OCI-LY3 (cell line): Measurements from ENCODE around the gene BRI3.

Experiments used
- H2AFZ ChIP-seq: fragments of 200-600, 300-600 bp; shearing (Covaris generic); 2 replicates; pipeline ENCODE4 v1.6.0; 2014; ENCODE audit warnings: antibody characterized with exemption, low read depth, low read length
- H3K27ac ChIP-seq: fragments of 200-600, 300-600 bp; sonication (generic); 2 replicates; pipeline ENCODE4 v1.5.1; 2014; ENCODE audit warnings: mild to moderate bottlenecking, low read length, moderate library complexity, mixed read lengths
- H3K27me3 ChIP-seq: fragments of 200-600, 300-600 bp; sonication (generic); 2 replicates; pipeline ENCODE4 v1.6.1; 2014; ENCODE audit warnings: low read depth, low read length, mixed read lengths
- H3K36me3 ChIP-seq: fragments of 200-600, 300-600 bp; sonication (generic); replicated peaks from 2 replicates; pipeline ENCODE3; 2014; ENCODE audit warnings: low read depth, low read length, mixed read lengths
- H3K4me1 ChIP-seq: fragments of 300-600, 200-600 bp; sonication (generic); 2 replicates; pipeline ENCODE4 v1.6.1; 2014; ENCODE audit warnings: low read length, mixed read lengths
- H3K4me2 ChIP-seq: fragments of 200-600, 300-600 bp; sonication (generic); 2 replicates; pipeline ENCODE4 v1.6.1; 2014; ENCODE audit warnings: low read length, mixed read lengths
- H3K4me3 ChIP-seq: fragments of 300-600, 200-600 bp; sonication (generic); 2 replicates; pipeline ENCODE4 v1.5.1; 2014; ENCODE audit warnings: antibody characterized with exemption, mild to moderate bottlenecking, low read length, moderate library complexity
- H3K79me2 ChIP-seq: fragments of 300-600, 200-600 bp; shearing (Covaris generic); 2 replicates; pipeline ENCODE4 v1.6.1; 2014; ENCODE audit warnings: mild to moderate bottlenecking, low read length, mixed read lengths
- H3K9ac ChIP-seq: fragments of 300-600, 200-600 bp; shearing (Covaris generic); 2 replicates; pipeline ENCODE4 v1.6.0; 2014; ENCODE audit warnings: mild to moderate bottlenecking, low read length, moderate library complexity
- H3K9me3 ChIP-seq: fragments of 200-600, 300-600 bp; shearing (Covaris generic); 2 replicates; pipeline ENCODE4 v1.6.1; 2014; ENCODE audit warnings: low read length, mixed read lengths; ENCODE audit not compliant: insufficient read depth
- H4K20me1 ChIP-seq: fragments of 200-600, 300-600 bp; sonication (generic); 2 replicates; pipeline ENCODE4 v1.6.1; 2016; ENCODE audit warnings: low read length, mixed read lengths; ENCODE audit not compliant: insufficient read depth
- CTCF ChIP-seq: fragments of 200-600, 300-600 bp; sonication (generic); IDR thresholded peaks from 2 replicates; pipeline ENCODE4 v1.5.1; 2014; ENCODE audit warnings: antibody characterized with exemption, low read length, low read depth
- EZH2phosphoT487 ChIP-seq: fragments of 200-600 bp; shearing (Covaris generic); IDR thresholded peaks from 2 replicates; pipeline ENCODE4 v1.6.1; 2018; ENCODE audit warnings: antibody characterized with exemption, mixed run types, low read depth

Gene BRI3

GRCh38 chr7:98254516-98254915 is 27.0 kb upstream of the BRI3 start:
- Histone ChIP-seq H3K9ac (no peak overlapping the region), H3K27ac (no peak overlapping the region), H4K20me1 (no peaks in the 10 kb centered on the region), H2AFZ (no peak overlapping the region), H3K36me3 (no peaks in the 10 kb centered on the region), H3K4me3 (no peak overlapping the region), H3K27me3 (no peaks in the 10 kb centered on the region), H3K4me2 (no peak overlapping the region), H3K9me3 (no peaks in the 10 kb centered on the region), H3K79me2 (peaks cover 7% of the 10 kb centered on the region), H3K4me1 (peaks cover 13% of the 10 kb centered on the region)
- TF ChIP-seq EZH2phosphoT487 (no peak), CTCF (no peak)

- TF ChIP-seq EZH2phosphoT487 (no peak), CTCF (no peak)
- Histone ChIP-seq H3K36me3 (no peaks in the 10 kb centered on the region), H3K4me2 (no peak overlapping the region), H4K20me1 (no peaks in the 10 kb centered on the region), H3K27ac (no peak overlapping the region), H3K9me3 (no peaks in the 10 kb centered on the region), H3K79me2 (peaks cover 7% of the 10 kb centered on the region), H3K27me3 (no peaks in the 10 kb centered on the region), H3K4me3 (no peak overlapping the region), H2AFZ (no peak overlapping the region), H3K9ac (no peak overlapping the region), H3K4me1 (peaks cover 13% of the 10 kb centered on the region)
These were observed 26.4 kb upstream of the BRI3 start for GRCh38 chr7:98254951-98255610.

- no peak overlapping the region for H3K4me2 ChIP-seq
- H2AFZ ChIP-seq, result no peak overlapping the region
- H3K9ac ChIP-seq, result no peak overlapping the region
- no peak overlapping the region for H3K4me3 ChIP-seq
- H4K20me1 ChIP-seq, result no peaks in the 10 kb centered on the region
- H3K4me1 ChIP-seq, result peaks cover 4% of the 10 kb centered on the region
- TF ChIP-seq CTCF (no peak), EZH2phosphoT487 (no peak)
- no peak overlapping the region for H3K27ac ChIP-seq
- no peaks in the 10 kb centered on the region for H3K9me3 ChIP-seq
- H3K36me3 ChIP-seq, result peaks cover 4% of the 10 kb centered on the region
- no peaks in the 10 kb centered on the region for H3K27me3 ChIP-seq
- peaks cover 7% of the 10 kb centered on the region for H3K79me2 ChIP-seq
These were observed 25.1 kb upstream of the BRI3 start for GRCh38 chr7:98256431-98256830.

- Histone ChIP-seq H3K4me1 (peaks cover 2% of the 10 kb centered on the region), H3K36me3 (peaks cover 7% of the 10 kb centered on the region), H3K4me3 (no peak overlapping the region), H3K9me3 (no peaks in the 10 kb centered on the region), H3K4me2 (no peak overlapping the region), H3K79me2 (peaks cover 2% of the 10 kb centered on the region), H3K9ac (no peak overlapping the region), H4K20me1 (no peaks in the 10 kb centered on the region), H3K27me3 (no peaks in the 10 kb centered on the region), H3K27ac (no peak overlapping the region), H2AFZ (no peak overlapping the region)
- TF ChIP-seq EZH2phosphoT487 (no peak), CTCF (no peak)
These were observed 23.8 kb upstream of the BRI3 start for GRCh38 chr7:98257701-98258100.
